ENCODE measurements around the gene CELSR3. TPM values are rescaled to one million over a fixed set of nuclear protein-coding genes. Genes with fewer than 3 reads are reported as not detected.

CELSR3 gene, protein sequence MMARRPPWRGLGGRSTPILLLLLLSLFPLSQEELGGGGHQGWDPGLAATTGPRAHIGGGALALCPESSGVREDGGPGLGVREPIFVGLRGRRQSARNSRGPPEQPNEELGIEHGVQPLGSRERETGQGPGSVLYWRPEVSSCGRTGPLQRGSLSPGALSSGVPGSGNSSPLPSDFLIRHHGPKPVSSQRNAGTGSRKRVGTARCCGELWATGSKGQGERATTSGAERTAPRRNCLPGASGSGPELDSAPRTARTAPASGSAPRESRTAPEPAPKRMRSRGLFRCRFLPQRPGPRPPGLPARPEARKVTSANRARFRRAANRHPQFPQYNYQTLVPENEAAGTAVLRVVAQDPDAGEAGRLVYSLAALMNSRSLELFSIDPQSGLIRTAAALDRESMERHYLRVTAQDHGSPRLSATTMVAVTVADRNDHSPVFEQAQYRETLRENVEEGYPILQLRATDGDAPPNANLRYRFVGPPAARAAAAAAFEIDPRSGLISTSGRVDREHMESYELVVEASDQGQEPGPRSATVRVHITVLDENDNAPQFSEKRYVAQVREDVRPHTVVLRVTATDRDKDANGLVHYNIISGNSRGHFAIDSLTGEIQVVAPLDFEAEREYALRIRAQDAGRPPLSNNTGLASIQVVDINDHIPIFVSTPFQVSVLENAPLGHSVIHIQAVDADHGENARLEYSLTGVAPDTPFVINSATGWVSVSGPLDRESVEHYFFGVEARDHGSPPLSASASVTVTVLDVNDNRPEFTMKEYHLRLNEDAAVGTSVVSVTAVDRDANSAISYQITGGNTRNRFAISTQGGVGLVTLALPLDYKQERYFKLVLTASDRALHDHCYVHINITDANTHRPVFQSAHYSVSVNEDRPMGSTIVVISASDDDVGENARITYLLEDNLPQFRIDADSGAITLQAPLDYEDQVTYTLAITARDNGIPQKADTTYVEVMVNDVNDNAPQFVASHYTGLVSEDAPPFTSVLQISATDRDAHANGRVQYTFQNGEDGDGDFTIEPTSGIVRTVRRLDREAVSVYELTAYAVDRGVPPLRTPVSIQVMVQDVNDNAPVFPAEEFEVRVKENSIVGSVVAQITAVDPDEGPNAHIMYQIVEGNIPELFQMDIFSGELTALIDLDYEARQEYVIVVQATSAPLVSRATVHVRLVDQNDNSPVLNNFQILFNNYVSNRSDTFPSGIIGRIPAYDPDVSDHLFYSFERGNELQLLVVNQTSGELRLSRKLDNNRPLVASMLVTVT (N-terminal part only)
- polyA plus RNA-seq = under 1 TPM in 2 of 3 donors, not detected in 1; 0.46 to 0.48 TPM

DNA sequence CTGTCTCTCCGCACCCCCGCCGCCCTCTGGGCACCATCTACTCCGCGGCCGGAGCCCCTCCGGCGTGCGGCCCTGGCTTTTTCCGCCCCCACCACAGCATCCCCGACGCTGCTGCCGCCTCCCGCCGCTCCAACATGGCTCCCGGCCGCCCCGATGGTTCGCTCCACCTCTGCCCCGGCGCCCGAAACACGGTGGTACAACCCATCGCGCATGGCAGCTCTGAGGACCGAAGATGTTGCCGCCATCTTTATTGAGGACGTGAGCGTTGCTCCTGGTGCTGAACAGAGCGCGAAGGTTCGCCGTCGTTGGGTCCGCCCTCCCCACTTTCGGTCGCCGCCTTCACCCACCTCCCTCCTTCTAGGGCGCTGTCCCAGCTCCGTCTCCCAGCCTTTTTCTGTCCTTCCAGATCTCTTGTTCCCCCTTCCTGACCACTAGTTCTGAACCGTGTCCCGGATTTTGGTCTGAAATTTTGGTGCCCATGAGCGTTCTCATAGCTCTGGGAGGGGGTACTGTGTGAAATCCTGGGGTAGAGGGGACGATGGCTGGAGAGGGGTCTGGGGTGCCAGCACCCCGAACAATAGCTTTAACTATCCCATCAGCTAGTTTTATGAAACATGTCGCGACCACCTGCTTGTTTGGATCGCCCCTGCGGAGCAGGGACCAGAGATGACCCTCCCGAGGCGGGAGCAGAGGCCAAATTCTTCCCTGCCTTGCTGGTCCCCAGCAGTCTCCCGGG is at the start of gene CELSR3:
TSS of gene CELSR3 (minus strand) at position 134 of the 736 bp plus-strand sequence. CDS start 252 bp downstream, outside the sequence.
- peak; percentile 49 to 61 (median 54) for DNase-seq

DNA sequence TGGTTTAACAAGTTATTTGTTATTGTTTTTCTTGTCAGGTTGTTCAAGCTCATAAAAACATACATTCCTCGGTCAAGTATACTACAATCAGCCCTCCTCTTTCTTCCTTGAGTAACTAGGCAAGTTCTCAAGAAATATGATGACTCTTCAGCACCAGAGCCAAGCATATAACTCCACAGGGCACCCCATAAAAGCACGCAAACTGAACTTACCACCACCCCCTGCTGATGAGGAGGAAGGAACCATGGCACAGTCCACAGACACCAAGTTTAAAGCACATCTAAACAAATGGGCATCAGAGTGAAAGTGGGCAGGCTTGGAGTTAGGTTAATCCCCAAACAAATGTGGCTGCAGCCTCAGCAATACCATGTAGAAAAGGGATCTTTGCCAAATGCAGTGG is 49.0 kb upstream of the CELSR3 start:
- H3K27me3 Mint-ChIP-seq (ENCODE audit: low read depth in 3 of 3) = peaks cover 0 to 3% (median 2%) of the 10 kb centered on the region in 3 donors
- H3K9me3 Mint-ChIP-seq = no peaks in the 10 kb centered on the region
- H3K4me3 Mint-ChIP-seq = peak overlapping the region in 2 of 5 donors; percentile 33 to 53
- H3K4me1 Mint-ChIP-seq = peaks cover 70 to 78% of the 10 kb centered on the region in 2 donors
- peak overlapping the region in 5 of 6 donors; percentile 6 to 84 (median 63) for H3K27ac Mint-ChIP-seq
- peaks cover 0 to 11% (median 4%) of the 10 kb centered on the region in 3 donors for H3K36me3 Mint-ChIP-seq
- DNase-seq = no peak

More for the DNA sequence above, at the start of gene CELSR3:
- Mint-ChIP-seq H3K36me3 (no peaks in the 10 kb centered on the region), H3K27ac (peak within 1 kb of the TSS in 3 of 6 donors; percentile 32 to 57 (median 46)), H3K27me3 (ENCODE audit: low read depth in 3 of 3) (peaks cover 18 to 30% (median 27%) of the 10 kb centered on the region in 3 donors), H3K4me1 (peaks cover 18 to 26% of the 10 kb centered on the region in 2 donors), H3K9me3 (peaks cover 0 to 2% (median 0%) of the 10 kb centered on the region in 6 donors), H3K4me3 (peak within 1 kb of the TSS; percentile 76 to 89 (median 81))

DNA sequence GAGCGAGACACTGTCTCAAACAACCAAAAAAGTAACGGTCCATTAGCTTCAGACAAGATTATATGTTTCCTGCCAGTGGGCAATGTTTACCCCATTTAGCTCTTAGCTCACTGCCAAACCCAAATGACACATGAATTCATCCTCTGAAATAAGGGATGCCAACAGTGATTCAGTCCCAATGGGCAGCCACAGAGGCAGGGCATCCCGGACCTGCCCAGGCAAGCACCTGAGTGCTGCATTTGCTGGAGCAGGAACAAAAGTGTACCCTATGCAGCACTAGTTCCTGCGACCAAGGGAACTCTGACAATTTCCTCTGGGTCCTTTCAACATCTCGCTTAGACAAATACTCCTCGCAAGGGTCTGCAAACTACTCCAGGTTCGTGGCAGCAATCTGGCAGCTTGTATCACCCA is 46.4 kb upstream of the CELSR3 start:
- peaks cover 0 to 11% (median 4%) of the 10 kb centered on the region in 3 donors for H3K36me3 Mint-ChIP-seq
- peak overlapping the region in 5 of 6 donors; percentile 10 to 83 (median 60) for H3K27ac Mint-ChIP-seq
- no peak for DNase-seq

DNA sequence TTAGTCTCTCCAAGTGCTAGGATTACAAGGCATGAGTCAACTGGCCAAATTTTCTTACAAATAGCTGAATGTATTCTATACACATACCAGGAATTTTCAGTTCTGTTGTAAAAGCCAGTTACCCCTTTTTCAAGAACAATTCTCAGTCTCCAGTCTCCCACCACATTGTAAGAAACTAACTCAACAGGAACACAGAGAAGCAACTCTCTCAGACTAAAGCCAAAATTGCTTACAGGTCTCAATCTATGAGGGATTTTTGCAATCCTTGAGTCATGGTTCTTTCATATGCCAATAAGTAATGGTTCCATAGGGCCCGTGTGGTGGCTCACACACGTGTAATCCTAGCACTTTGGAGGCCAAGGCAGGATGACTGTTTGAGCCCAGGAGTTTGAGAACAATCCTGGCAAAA is 45.8 kb upstream of the CELSR3 start:
- H3K4me3 Mint-ChIP-seq = peak overlapping the region in 2 of 5 donors; percentile 10 to 40
- H3K36me3 Mint-ChIP-seq = peaks cover 0 to 11% (median 4%) of the 10 kb centered on the region in 3 donors
- peak overlapping the region; percentile 10 to 83 (median 66) for H3K27ac Mint-ChIP-seq
- no peaks in the 10 kb centered on the region for H3K9me3 Mint-ChIP-seq
- peaks cover 62 to 67% of the 10 kb centered on the region in 2 donors for H3K4me1 Mint-ChIP-seq
- DNase-seq = no peak
- H3K27me3 Mint-ChIP-seq (ENCODE audit: low read depth in 3 of 3) = peaks cover 0 to 4% (median 2%) of the 10 kb centered on the region in 3 donors

More for the DNA sequence above, 46.4 kb upstream of the CELSR3 start:
- Mint-ChIP-seq H3K4me3 (peak overlapping the region in 1 of 5 donors; percentile 40), H3K4me1 (peaks cover 60 to 64% of the 10 kb centered on the region in 2 donors), H3K9me3 (no peaks in the 10 kb centered on the region), H3K27me3 (ENCODE audit: low read depth in 3 of 3) (peaks cover 0 to 4% (median 2%) of the 10 kb centered on the region in 3 donors)

DNA sequence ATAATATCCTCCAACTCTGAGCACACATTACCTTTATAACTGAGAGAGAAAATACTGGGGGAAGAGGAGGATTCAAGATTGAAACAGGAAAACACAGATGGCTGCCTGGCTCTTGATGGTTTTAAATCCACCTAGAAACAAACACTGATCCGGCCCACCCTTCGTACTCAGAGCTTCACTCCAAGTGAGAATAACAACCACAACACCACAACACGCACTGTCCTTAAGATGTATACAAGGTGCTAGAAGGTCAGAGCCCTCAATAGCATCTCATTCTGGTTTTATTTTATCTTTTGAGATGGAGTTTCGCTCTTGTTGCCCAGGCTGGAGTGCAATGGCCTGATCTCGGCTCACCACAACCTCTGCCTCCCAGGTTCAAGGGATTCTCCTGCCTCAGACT is 44.5 kb upstream of the CELSR3 start:
- H3K4me3 Mint-ChIP-seq = peak overlapping the region; percentile 2 to 68 (median 41)
- H3K36me3 Mint-ChIP-seq = peaks cover 0 to 11% (median 9%) of the 10 kb centered on the region in 3 donors
- no peaks in the 10 kb centered on the region for H3K9me3 Mint-ChIP-seq
- H3K27me3 Mint-ChIP-seq (ENCODE audit: low read depth in 3 of 3) = peaks cover 0 to 4% (median 2%) of the 10 kb centered on the region in 3 donors
- peak; percentile 38 to 52 (median 40) for DNase-seq
- H3K4me1 Mint-ChIP-seq = peaks cover 63 to 71% of the 10 kb centered on the region in 2 donors
- H3K27ac Mint-ChIP-seq = peak overlapping the region; percentile 75 to 85 (median 80)

DNA sequence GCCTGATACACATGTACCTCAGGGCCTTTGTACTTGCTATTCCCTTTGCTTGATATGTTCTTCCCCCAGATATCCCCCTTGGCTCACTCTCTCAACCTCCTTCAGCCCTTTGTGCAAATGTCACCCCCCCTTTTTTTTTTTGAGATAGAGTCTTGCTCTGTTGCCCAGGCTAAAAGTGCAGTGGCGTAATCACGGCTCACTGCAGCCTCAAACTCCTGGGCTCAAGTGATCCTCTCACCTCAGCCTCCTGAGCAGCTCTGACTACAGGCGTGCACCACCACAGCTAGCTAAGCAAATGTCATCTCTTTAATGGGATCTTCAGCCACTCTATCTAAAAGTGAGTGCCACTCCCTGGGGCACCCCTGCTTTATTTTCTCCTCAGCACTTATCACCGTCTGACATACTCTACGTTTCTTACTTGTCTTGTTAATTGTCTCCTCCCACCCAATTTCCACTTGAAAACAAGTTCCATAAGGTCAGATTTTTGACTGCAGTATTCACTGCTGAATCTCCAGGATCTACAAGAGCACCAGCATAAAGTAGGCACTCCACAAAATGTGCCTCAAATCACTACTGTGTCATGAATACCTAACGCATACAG is 39.7 kb upstream of the CELSR3 start:
- peaks cover 0 to 6% (median 5%) of the 10 kb centered on the region in 3 donors for H3K36me3 Mint-ChIP-seq
- no peaks in the 10 kb centered on the region for H3K9me3 Mint-ChIP-seq
- peak overlapping the region in 4 of 6 donors; percentile 29 to 57 (median 42) for H3K27ac Mint-ChIP-seq
- peaks cover 0 to 4% (median 2%) of the 10 kb centered on the region in 3 donors for H3K27me3 Mint-ChIP-seq (ENCODE audit: low read depth in 3 of 3)
- DNase-seq = no peak
- no peak overlapping the region for H3K4me3 Mint-ChIP-seq
- peaks cover 51 to 59% of the 10 kb centered on the region in 2 donors for H3K4me1 Mint-ChIP-seq

DNA sequence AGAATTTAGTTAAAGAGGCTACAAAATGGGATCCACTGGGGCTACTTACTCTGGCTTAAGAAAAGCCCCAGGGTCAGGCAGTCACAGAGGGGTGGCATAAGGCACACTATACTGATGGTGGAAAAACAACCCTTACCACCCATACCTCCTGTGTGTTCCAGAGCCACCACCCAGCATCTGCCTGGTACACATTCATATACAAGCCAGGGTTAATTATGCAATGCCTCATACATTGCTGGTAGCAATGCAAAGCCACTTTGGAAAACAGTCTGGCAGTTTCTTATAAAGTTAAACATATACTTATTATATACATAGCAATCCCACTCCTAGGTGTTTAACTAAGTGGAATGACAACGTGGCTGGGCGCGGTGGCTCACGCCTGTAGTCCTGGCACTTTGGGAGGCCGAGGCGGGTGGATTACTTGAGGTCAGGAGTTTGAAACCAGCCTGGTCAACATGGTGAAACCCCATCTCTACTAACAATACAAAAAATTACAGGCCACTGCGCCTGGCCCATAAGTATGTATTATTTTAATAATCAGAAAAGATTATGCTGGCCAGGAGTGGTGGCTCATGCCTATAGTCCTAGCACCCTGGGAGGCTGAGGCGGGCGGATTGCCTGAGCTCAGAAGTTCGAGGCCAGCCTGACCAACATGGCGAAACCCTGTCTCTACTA is 38.2 kb upstream of the CELSR3 start:
- H3K4me3 Mint-ChIP-seq = no peak overlapping the region
- H3K4me1 Mint-ChIP-seq = peaks cover 45 to 53% of the 10 kb centered on the region in 2 donors
- no peak for DNase-seq
- H3K9me3 Mint-ChIP-seq = no peaks in the 10 kb centered on the region
- no peak overlapping the region for H3K27ac Mint-ChIP-seq
- no peaks in the 10 kb centered on the region for H3K27me3 Mint-ChIP-seq (ENCODE audit: low read depth in 3 of 3)
- peaks cover 0 to 6% (median 5%) of the 10 kb centered on the region in 3 donors for H3K36me3 Mint-ChIP-seq

DNA sequence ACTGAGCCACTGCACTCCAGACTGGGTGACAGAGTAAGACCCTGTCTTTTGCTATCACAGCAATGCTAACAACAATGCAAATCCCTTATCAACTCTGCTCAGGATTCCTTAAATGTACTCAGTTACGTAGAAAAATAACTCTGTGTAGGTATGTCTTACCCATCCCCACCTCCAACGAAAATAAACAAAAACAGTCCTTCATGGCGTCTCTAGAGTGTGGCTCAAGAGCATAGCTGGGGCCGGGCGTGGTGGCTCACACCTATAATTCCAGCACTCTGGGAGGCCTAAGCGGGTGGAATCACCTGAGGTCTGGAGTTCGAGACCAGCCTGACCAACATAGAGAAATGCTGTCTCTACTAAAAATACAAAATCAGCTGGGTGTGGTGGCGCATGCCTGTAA is 36.2 kb upstream of the CELSR3 start:
- DNase-seq = no peak
- H3K36me3 Mint-ChIP-seq = peaks cover 0 to 11% (median 4%) of the 10 kb centered on the region in 3 donors
- H3K4me1 Mint-ChIP-seq = peaks cover 41 to 46% of the 10 kb centered on the region in 2 donors
- no peaks in the 10 kb centered on the region for H3K9me3 Mint-ChIP-seq
- H3K27me3 Mint-ChIP-seq (ENCODE audit: low read depth in 3 of 3) = peaks cover 0 to 4% (median 2%) of the 10 kb centered on the region in 3 donors
- no peak overlapping the region for H3K27ac Mint-ChIP-seq
- H3K4me3 Mint-ChIP-seq = no peak overlapping the region

DNA sequence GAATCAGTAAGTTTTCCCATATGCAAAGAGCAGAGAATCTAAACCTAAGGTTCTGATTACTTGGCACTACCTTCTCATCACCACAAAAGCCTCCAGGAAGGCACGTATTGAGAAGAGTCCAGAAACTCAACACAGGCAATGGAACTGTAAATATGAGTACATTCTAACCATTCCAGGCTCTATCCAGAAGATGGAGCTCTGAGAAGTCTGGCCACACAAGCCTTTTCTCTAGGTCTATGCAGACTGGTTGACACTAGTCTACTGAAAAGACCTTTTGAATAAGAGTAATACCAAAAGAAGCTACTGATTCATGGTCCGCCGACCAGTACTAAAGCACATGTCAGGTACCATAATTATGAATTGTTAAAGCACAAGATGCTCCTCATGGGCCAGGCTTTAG is 35.3 kb upstream of the CELSR3 start:
- no peak for DNase-seq
- no peaks in the 10 kb centered on the region for H3K9me3 Mint-ChIP-seq
- H3K27ac Mint-ChIP-seq = no peak overlapping the region
- H3K27me3 Mint-ChIP-seq (ENCODE audit: low read depth in 3 of 3) = peaks cover 0 to 6% (median 2%) of the 10 kb centered on the region in 3 donors
- peaks cover 37 to 45% of the 10 kb centered on the region in 2 donors for H3K4me1 Mint-ChIP-seq
- H3K4me3 Mint-ChIP-seq = no peak overlapping the region
- peaks cover under 1 to 14% (median 10%) of the 10 kb centered on the region in 3 donors for H3K36me3 Mint-ChIP-seq

DNA sequence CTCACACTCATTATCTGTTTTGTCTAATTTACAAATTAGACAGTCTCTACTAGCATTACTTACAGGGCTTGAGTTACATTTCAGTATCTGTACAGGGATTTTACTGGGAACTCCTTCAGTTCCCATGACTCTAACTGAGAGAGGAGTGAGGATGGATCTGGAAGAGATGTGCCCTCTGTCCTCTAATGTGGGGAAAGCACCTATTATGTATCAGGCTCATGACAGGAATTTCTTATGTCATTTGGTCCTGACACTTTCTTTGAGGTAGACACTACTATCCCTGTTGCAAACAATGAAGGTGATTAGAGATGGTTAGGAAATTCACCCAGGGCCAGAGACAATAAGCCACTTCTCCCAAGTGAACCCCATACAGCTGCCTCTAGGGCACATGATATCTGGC is 33.9 kb upstream of the CELSR3 start:
- Mint-ChIP-seq H3K4me1 (peaks cover 28 to 36% of the 10 kb centered on the region in 2 donors), H3K4me3 (no peak overlapping the region), H3K27me3 (ENCODE audit: low read depth in 3 of 3) (peaks cover 0 to 6% (median 2%) of the 10 kb centered on the region in 3 donors), H3K36me3 (peaks cover 3 to 15% (median 13%) of the 10 kb centered on the region in 3 donors), H3K9me3 (no peaks in the 10 kb centered on the region), H3K27ac (peak overlapping the region in 2 of 6 donors; percentile 41 to 61)
- no peak for DNase-seq

DNA sequence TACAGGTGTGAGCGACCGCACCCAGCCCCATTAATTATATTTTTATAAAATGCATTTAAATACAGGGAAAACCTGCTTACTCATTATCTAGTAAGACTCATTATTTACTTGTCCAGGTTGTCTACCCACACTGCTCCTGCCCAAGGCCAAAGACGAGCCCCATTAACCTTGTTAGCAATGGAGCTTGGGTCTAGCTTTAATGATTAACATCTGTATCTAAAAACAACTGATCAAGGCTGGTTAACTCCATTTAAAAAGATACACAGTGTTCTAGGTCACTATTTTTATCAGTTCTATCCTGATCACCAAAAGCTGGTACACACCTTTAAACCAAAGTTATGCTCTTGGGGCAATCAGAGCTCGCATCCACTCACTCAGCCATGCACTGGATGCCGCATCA is 33.5 kb upstream of the CELSR3 start:
- Mint-ChIP-seq H3K4me3 (no peak overlapping the region), H3K27ac (peak overlapping the region in 1 of 6 donors; percentile 41), H3K9me3 (no peaks in the 10 kb centered on the region), H3K36me3 (peaks cover 5 to 16% (median 13%) of the 10 kb centered on the region in 3 donors), H3K27me3 (ENCODE audit: low read depth in 3 of 3) (peaks cover 0 to 6% (median 2%) of the 10 kb centered on the region in 3 donors), H3K4me1 (peaks cover 28 to 36% of the 10 kb centered on the region in 2 donors)
- no peak for DNase-seq
